GM12878 (cell line): Measurements from ENCODE around the gene RNASE13. TPM values are rescaled to one million over a fixed set of nuclear protein-coding genes. Genes with fewer than 3 reads are reported as not detected.

Source experiments
- ATAC-seq: fragments of 200-7000 bp; cut with Tn5 transposase; 3 replicates; pipeline ENCODE4 v1.9.1; 2020; ENCODE audit warnings: mild to moderate bottlenecking, moderate library complexity
- BruUV-seq: library from RNA; stranded (reverse); fragments of 400-500 nt; replicated peaks from 2 replicates; lab custom pipeline; 2021; lab: Mats Ljungman, UMichigan
- CTCF ChIA-PET: fragments of 300-600 bp; sonication (Branson Sonifier 250); formaldehyde crosslinking; extraction: SDS; loops from one replicate; lab custom pipeline; 2021; ENCODE audit warnings: inconsistent platforms; lab: Yijun Ruan, JAX
- POLR2A ChIA-PET: fragments of 350-600 bp; formaldehyde crosslinking; extraction: SDS; loops from one replicate; lab custom pipeline; 2021; ENCODE audit warnings: inconsistent platforms; lab: Charles Lee
- RAD21 ChIA-PET: fragments of 300-600 bp; sonication (Branson Sonifier 250); formaldehyde crosslinking; loops from one replicate; lab custom pipeline; 2023; ENCODE audit warnings: antibody characterized with exemption; ENCODE audit not compliant: unreplicated experiment; lab: Charles Lee
- SMC1A ChIA-PET: fragments of 300-600 bp; sonication (Branson Sonifier 250); formaldehyde crosslinking; loops from one replicate; lab custom pipeline; 2023; ENCODE audit not compliant: unreplicated experiment, uncharacterized antibody; lab: Charles Lee
- DNase-seq: peaks from one replicate; pipeline ENCODE4 v3.0.0-alpha.2; 2011; ENCODE audit warnings: low read depth, low spot score
- FAIRE-seq: peaks from 3 replicates; lab custom pipeline; 2011; peaks lifted over from hg19 to GRCh38; lab: Jason Lieb, UNC
- H2AFZ ChIP-seq: 2 replicates; pipeline ENCODE4 v1.6.0; 2011; ENCODE audit warnings: low read depth, low read length, control low read depth; ENCODE audit not compliant: control insufficient read depth
- H3K27ac ChIP-seq: 2 replicates; pipeline ENCODE4 v1.5.1; 2011; ENCODE audit warnings: control low read depth; ENCODE audit not compliant: control insufficient read depth, insufficient read depth
- H3K27me3 ChIP-seq, 2 experiments: replicated peaks in 1 of 2; 2 replicates each; pipeline versions ENCODE4 v1.6.0 to v1.6.1; 2011; ENCODE audit warnings: low read length in 1 of 2; ENCODE audit not compliant: control insufficient read depth in 2 of 2, insufficient read depth in 2 of 2
- H3K36me3 ChIP-seq, 2 experiments: 2 replicates each; pipeline ENCODE4 v1.5.1; 2011; ENCODE audit warnings: low read length in 1 of 2; ENCODE audit not compliant: control insufficient read depth in 2 of 2, insufficient read depth in 2 of 2
- H3K4me1 ChIP-seq: 2 replicates; pipeline ENCODE4 v1.6.1; 2011; ENCODE audit warnings: mild to moderate bottlenecking, low read length, moderate library complexity, mixed read lengths; ENCODE audit not compliant: control insufficient read depth, insufficient read depth
- H3K4me2 ChIP-seq: 2 replicates; pipeline ENCODE4 v1.6.0; 2011; ENCODE audit warnings: control low read depth; ENCODE audit not compliant: control insufficient read depth, insufficient read depth
- H3K4me3 ChIP-seq: fragments of 200-600 bp; sonication (generic); 2 replicates; pipeline ENCODE4 v1.5.1; 2016
- H3K79me2 ChIP-seq: 2 replicates; pipeline ENCODE4 v1.6.0; 2011; ENCODE audit warnings: low read length; ENCODE audit not compliant: control insufficient read depth, insufficient read depth
- H3K9ac ChIP-seq: 2 replicates; pipeline ENCODE4 v1.8.0; 2011; ENCODE audit warnings: low read length, control low read depth, mixed read lengths; ENCODE audit not compliant: control insufficient read depth, insufficient read depth
- H3K9me3 ChIP-seq: replicated peaks from 3 replicates; pipeline ENCODE4 v1.5.1; 2011; ENCODE audit warnings: mild to moderate bottlenecking, low read length; ENCODE audit not compliant: control insufficient read depth, insufficient read depth
- H4K20me1 ChIP-seq: 2 replicates; pipeline ENCODE4 v1.6.0; 2011; ENCODE audit not compliant: control insufficient read depth, insufficient read depth
- BHLHE40 ChIP-seq, 2 experiments: fragments of 450-650 bp in 1 of 2; IDR thresholded peaks; 2 replicates each; pipeline ENCODE4 v1.6.1; 2011 to 2017; ENCODE audit warnings: low read depth in 2 of 2, borderline replicate concordance in 1 of 2, improper control_type of control experiment in 1 of 2, low read length in 1 of 2, mild to moderate bottlenecking in 1 of 2
- E2F8 ChIP-seq: fragments of 450-650 bp; IDR thresholded peaks from 2 replicates; pipeline ENCODE4 v1.6.1; 2018; ENCODE audit warnings: mild to moderate bottlenecking, low read depth, moderate library complexity; ENCODE audit not compliant: partially characterized antibody
- NBN ChIP-seq: fragments of 450-650 bp; IDR thresholded peaks from 2 replicates; pipeline ENCODE4 v1.6.1; 2016
- WGBS: methylation state at CpG from one replicate; pipeline ENCODE4 v1.1.6; 2016; ENCODE audit warnings: low lambda C conversion rate; ENCODE audit not compliant: insufficient replicate concordance, insufficient coverage; ENCODE audit errors: missing lambda C conversion rate; 5-methylcytosine and 5-hydroxymethylcytosine counted together
- in situ Hi-C: fragments of 300-500 bp; cut with MboI; formaldehyde crosslinking; loops from 9 replicates; pipeline ENCODE4 v1.14.3; 2018; ENCODE audit warnings: mixed read lengths
- intact Hi-C: fragments of 100-400 bp; cut with micrococcal nuclease; formaldehyde crosslinking; loops from one replicate; pipeline ENCODE4 v1.14.2; 2022; ENCODE audit not compliant: unreplicated experiment
- polyA plus RNA-seq, 11 experiments: library from polyadenylated mRNA; depleted of rRNA in 4 of 11; unstranded in 6 of 11; stranded (reverse) in 5 of 11; fragments of >200 nt; fragmentation: Nextera tagmentation in 4 of 11; fragmentation: Illumina TruSeq in 1 of 11; extraction: Ambion mirVana in 4 of 11; extraction: Trizol in 1 of 11; gene quantifications; 1 replicate in 1 of 11; 2 replicates in 10 of 11; pipeline versions ENCODE4 v1.2.1 to v1.2.3, GENCODE V29; 2011 to 2016; ENCODE audit warnings: inconsistent platforms in 2 of 11, missing spikeins in 2 of 11, low read depth in 1 of 11
- total RNA-seq, 4 experiments: library from RNA; depleted of rRNA in 3 of 4; stranded (reverse); fragments of >200 nt in 3 of 4; fragmentation: Illumina TruSeq in 1 of 4; extraction: Trizol in 1 of 4; gene quantifications; 2 replicates each; pipeline versions ENCODE4 v1.2.1 to v1.2.3, GENCODE V29; 2013 to 2021

The RNASE13 gene
- total and polyA plus RNA-seq, 10 of the 15 experiments (the other 5 are each of a cell fraction or from before 2014, with no cell fraction given) = not detected

- no peak overlapping the region; the same call in 1 of the 2 replicates for H3K4me3 ChIP-seq
- H3K9ac ChIP-seq = no peak overlapping the region
- no peaks in the 10 kb centered on the region for H3K36me3 ChIP-seq
- RAD21 ChIA-PET = no interaction called here
- H3K9me3 ChIP-seq = no peaks in the 10 kb centered on the region
- no TSS peak for BruUV-seq
- in situ Hi-C loops = no loop called here
- H3K27ac ChIP-seq = no peak overlapping the region
- H3K4me2 ChIP-seq = peak overlapping the region; percentile 87; the same call in 1 of the 2 replicates
- CTCF ChIA-PET = interaction anchor here (1.1 to 1.9 kb wide), 3 partner anchors 17 to 69 kb away, joined by 3 to 6 read pairs (median 3); no protein-coding TSS in a partner anchor
- H3K79me2 ChIP-seq = no peaks in the 10 kb centered on the region
- ATAC-seq (no peak), FAIRE-seq (no peak), DNase-seq (no peak)
- no peak for TF ChIP-seq NBN
- no peak for TF ChIP-seq BHLHE40 (IDR thresholded peaks at IDR 0.05; ENCODE audit: borderline replicate concordance in 1 of 2, low read depth in 2 of 2, low read length in 1 of 2)
- TF ChIP-seq E2F8 = no peak
- H2AFZ ChIP-seq = no peak overlapping the region
- H3K27me3 ChIP-seq = peaks cover 15 to 19% of the 10 kb centered on the region in 2 experiments
- H4K20me1 ChIP-seq = no peaks in the 10 kb centered on the region
- WGBS = 9% methylated on average over 17 of the region's 17 CpGs
- intact Hi-C loops = no loop called here
- H3K4me1 ChIP-seq = peaks cover 4% of the 10 kb centered on the region; the same call in 1 of the 2 replicates
- SMC1A ChIA-PET = interaction anchor here (1.3 kb wide), 1 partner anchor 9 kb away, joined by 4 read pairs; no protein-coding TSS in a partner anchor
- POLR2A ChIA-PET = no interaction called here
Measured at GRCh38 chr14:21023817-21024584, 10.6 kb downstream of the RNASE13 start.
